ENCODE data around the gene ZNF622.

The ZNF622 gene

DNA sequence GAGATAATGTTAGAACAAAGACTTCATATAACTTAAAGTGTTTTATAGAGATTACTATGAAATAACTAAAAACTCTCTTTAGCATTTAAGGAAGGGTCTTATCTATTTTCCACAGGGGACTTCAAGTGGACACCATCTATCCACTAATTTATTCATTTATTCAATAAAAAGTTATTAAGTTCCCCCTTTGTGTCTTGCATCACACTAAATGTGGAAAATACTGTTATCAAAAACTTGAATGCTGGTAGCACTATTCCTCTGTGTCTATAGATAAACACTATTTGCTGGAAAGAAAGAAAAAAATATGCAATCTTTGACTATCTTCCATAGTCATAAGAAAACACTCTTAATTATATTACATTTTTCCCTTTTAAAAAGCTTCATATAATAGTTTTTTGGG lies 20.1 kb upstream of the ZNF622 start:
- no peak overlapping the region for H2AK5ac ChIP-seq (ENCODE audit: low read depth, low read length)
- peaks cover 0 to 4% (median 0%) of the 10 kb centered on the region in 3 experiments for H3K27me3 ChIP-seq (ENCODE audit: control insufficient read depth in 3 of 3, insufficient read depth in 3 of 3, low read depth in 1 of 3, low read length in 3 of 3)
- H3K79me1 ChIP-seq (ENCODE audit: low read depth, low read length): no peaks in the 10 kb centered on the region
- H2BK5ac ChIP-seq (ENCODE audit: low read length): no peak overlapping the region
- no peak overlapping the region for H3K14ac ChIP-seq (ENCODE audit: low read length)
- H3K4ac ChIP-seq (ENCODE audit: low read length): no peak overlapping the region
- H4K91ac ChIP-seq (ENCODE audit: low read depth, low read length, poor library complexity): no peak overlapping the region
- H2BK12ac ChIP-seq (ENCODE audit: low read length): no peak overlapping the region
- H3K27ac ChIP-seq (replicated peaks; ENCODE audit: low read length): no peak overlapping the region
- no peak overlapping the region for H3K18ac ChIP-seq (ENCODE audit: low read length)
- H3K36me3 ChIP-seq (replicated peaks in 1 of 2; ENCODE audit: control insufficient read depth in 2 of 2, insufficient read depth in 2 of 2, low read length in 2 of 2): no peaks in the 10 kb centered on the region
- H3K23ac ChIP-seq (ENCODE audit: low read depth, low read length, poor library complexity): no peak overlapping the region
- H2BK15ac ChIP-seq (ENCODE audit: low read length): no peak overlapping the region
- no peak overlapping the region for H4K8ac ChIP-seq (ENCODE audit: low read depth, low read length)
- no peak overlapping the region for H2AFZ ChIP-seq (ENCODE audit: low read length)
- H3K9me3 ChIP-seq (replicated peaks in 1 of 2; ENCODE audit: control insufficient read depth in 2 of 2, insufficient read depth in 1 of 2, low read depth in 1 of 2, low read length in 2 of 2): no peaks in the 10 kb centered on the region
- H3K4me1 ChIP-seq (ENCODE audit: control insufficient read depth in 2 of 2, insufficient read depth in 1 of 2, low read depth in 1 of 2, low read length in 2 of 2): no peaks in the 10 kb centered on the region
- no peak overlapping the region for H3K4me2 ChIP-seq (ENCODE audit: insufficient read depth, low read length, poor library complexity, severe bottlenecking)
- no peak for DNase-seq (ENCODE audit: low spot score)
- H2BK120ac ChIP-seq (ENCODE audit: low read depth, low read length): no peak overlapping the region
- no peak overlapping the region for H3K4me3 ChIP-seq (ENCODE audit: low read length in 2 of 2)
- no peak overlapping the region for H3K9ac ChIP-seq (ENCODE audit: low read depth, low read length, poor library complexity)

DNA sequence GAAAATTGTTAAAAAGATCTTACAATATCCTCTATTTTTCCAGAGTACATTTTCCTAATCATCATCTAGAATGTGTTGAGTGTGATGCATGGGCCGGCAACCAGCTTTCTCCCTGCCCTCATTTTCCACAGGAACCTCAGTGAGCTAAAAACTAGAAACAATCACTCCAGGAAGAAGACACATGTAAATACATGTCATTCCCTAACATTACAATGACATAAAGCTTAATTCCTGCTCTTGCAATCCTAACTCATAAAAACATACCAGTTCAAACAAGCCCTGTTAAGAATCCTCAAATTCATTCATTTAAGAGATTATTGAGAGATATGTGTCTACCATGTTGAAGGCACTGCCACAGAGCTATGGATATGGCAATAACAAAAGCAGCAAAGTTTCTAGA lies 18.5 kb upstream of the ZNF622 start:
- Histone ChIP-seq H3K27me3 (ENCODE audit: control insufficient read depth in 3 of 3, insufficient read depth in 3 of 3, low read depth in 1 of 3, low read length in 3 of 3) (peaks cover 0 to 3% (median 0%) of the 10 kb centered on the region in 3 experiments), H3K18ac (ENCODE audit: low read length) (no peak overlapping the region)

DNA sequence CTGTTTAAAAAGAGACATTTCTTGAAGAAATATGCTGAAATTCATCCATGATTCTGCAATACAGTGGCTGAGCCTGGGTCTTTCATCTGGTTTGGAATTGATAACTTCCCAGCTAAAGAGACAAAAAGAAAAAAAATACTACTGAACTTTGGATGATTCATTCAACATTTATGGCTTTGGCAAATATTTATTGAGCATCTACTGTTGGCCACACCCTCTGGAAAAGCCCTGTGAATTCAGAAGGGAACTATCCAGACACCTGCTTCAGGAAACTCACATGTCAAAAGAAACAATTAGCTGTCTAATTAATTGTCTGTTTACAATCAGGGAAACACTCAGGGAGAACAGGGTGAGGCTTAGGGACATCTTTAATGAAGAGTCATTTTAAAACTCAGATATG lies 17.8 kb upstream of the ZNF622 start:
- Histone ChIP-seq H3K36me3 (replicated peaks in 1 of 2; ENCODE audit: control insufficient read depth in 2 of 2, insufficient read depth in 2 of 2, low read length in 2 of 2) (no peaks in the 10 kb centered on the region), H3K79me1 (ENCODE audit: low read depth, low read length) (no peaks in the 10 kb centered on the region), H2BK15ac (ENCODE audit: low read length) (no peak overlapping the region), H2BK120ac (ENCODE audit: low read depth, low read length) (no peak overlapping the region), H4K91ac (ENCODE audit: low read depth, low read length, poor library complexity) (no peak overlapping the region), H2AFZ (ENCODE audit: low read length) (no peak overlapping the region), H2AK5ac (ENCODE audit: low read depth, low read length) (no peak overlapping the region), H3K14ac (ENCODE audit: low read length) (no peak overlapping the region), H3K27ac (replicated peaks; ENCODE audit: low read length) (no peak overlapping the region), H2BK5ac (ENCODE audit: low read length) (no peak overlapping the region), H3K27me3 (ENCODE audit: control insufficient read depth in 3 of 3, insufficient read depth in 3 of 3, low read depth in 1 of 3, low read length in 3 of 3) (peaks cover 0 to 3% (median 0%) of the 10 kb centered on the region in 3 experiments), H3K9me3 (replicated peaks in 1 of 2; ENCODE audit: control insufficient read depth in 2 of 2, insufficient read depth in 1 of 2, low read depth in 1 of 2, low read length in 2 of 2) (peaks cover 0 to 3% of the 10 kb centered on the region in 2 donors), H3K9ac (ENCODE audit: low read depth, low read length, poor library complexity) (no peak overlapping the region), H4K8ac (ENCODE audit: low read depth, low read length) (no peak overlapping the region), H3K18ac (ENCODE audit: low read length) (no peak overlapping the region), H3K4ac (ENCODE audit: low read length) (no peak overlapping the region), H3K4me2 (ENCODE audit: insufficient read depth, low read length, poor library complexity, severe bottlenecking) (no peak overlapping the region), H2BK12ac (ENCODE audit: low read length) (no peak overlapping the region), H3K4me1 (ENCODE audit: control insufficient read depth in 2 of 2, insufficient read depth in 1 of 2, low read depth in 1 of 2, low read length in 2 of 2) (no peaks in the 10 kb centered on the region), H3K23ac (ENCODE audit: low read depth, low read length, poor library complexity) (no peak overlapping the region), H3K4me3 (ENCODE audit: low read length in 2 of 2) (no peak overlapping the region)
- DNase-seq (ENCODE audit: low spot score): no peak

More for the DNA sequence above, 18.5 kb upstream of the ZNF622 start:
- H3K4me3 ChIP-seq (ENCODE audit: low read length in 2 of 2): no peak overlapping the region
- no peak overlapping the region for H2BK15ac ChIP-seq (ENCODE audit: low read length)
- no peaks in the 10 kb centered on the region for H3K4me1 ChIP-seq (ENCODE audit: control insufficient read depth in 2 of 2, insufficient read depth in 1 of 2, low read depth in 1 of 2, low read length in 2 of 2)
- H3K79me1 ChIP-seq (ENCODE audit: low read depth, low read length): no peaks in the 10 kb centered on the region
- no peak overlapping the region for H2BK12ac ChIP-seq (ENCODE audit: low read length)
- no CpG with 5 or more reads among the region's 1 CpG for WGBS, 2 donors (ENCODE audit: extremely low coverage in 2 of 2, insufficient read length in 2 of 2, insufficient replicate concordance in 1 of 2)
- no peak overlapping the region for H4K8ac ChIP-seq (ENCODE audit: low read depth, low read length)
- H3K9ac ChIP-seq (ENCODE audit: low read depth, low read length, poor library complexity): no peak overlapping the region
- H3K36me3 ChIP-seq (replicated peaks in 1 of 2; ENCODE audit: control insufficient read depth in 2 of 2, insufficient read depth in 2 of 2, low read length in 2 of 2): no peaks in the 10 kb centered on the region
- H4K91ac ChIP-seq (ENCODE audit: low read depth, low read length, poor library complexity): no peak overlapping the region
- no peak overlapping the region for H3K23ac ChIP-seq (ENCODE audit: low read depth, low read length, poor library complexity)
- no peak overlapping the region for H3K4ac ChIP-seq (ENCODE audit: low read length)
- no peak overlapping the region for H2AK5ac ChIP-seq (ENCODE audit: low read depth, low read length)
- no peak for DNase-seq (ENCODE audit: low spot score)
- no peak overlapping the region for H3K14ac ChIP-seq (ENCODE audit: low read length)
- no peak overlapping the region for H2BK120ac ChIP-seq (ENCODE audit: low read depth, low read length)
- H3K4me2 ChIP-seq (ENCODE audit: insufficient read depth, low read length, poor library complexity, severe bottlenecking): no peak overlapping the region
- H2BK5ac ChIP-seq (ENCODE audit: low read length): no peak overlapping the region
- peaks cover 0 to 3% of the 10 kb centered on the region in 2 donors for H3K9me3 ChIP-seq (replicated peaks in 1 of 2; ENCODE audit: control insufficient read depth in 2 of 2, insufficient read depth in 1 of 2, low read depth in 1 of 2, low read length in 2 of 2)
- no peak overlapping the region for H3K27ac ChIP-seq (replicated peaks; ENCODE audit: low read length)
- no peak overlapping the region for H2AFZ ChIP-seq (ENCODE audit: low read length)

DNA sequence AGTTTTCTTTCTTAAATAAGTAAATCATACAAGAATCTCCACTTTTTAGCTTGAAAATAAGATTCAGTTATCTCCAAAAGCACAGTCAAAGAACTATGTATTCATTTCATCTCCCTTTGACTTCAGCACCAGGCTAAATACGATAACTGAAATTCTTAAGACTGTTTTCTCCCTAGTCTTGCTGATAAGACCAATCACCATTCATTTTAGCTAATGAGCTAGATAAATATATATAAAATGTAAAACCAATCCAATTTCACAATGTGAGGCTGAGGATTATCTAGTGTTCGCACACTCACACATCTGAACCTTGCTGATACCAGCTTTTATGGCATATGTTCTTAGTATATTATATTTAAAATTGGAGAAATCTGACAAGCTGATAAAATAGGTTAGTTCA lies 17.3 kb upstream of the ZNF622 start:
- Histone ChIP-seq H3K4me1 (ENCODE audit: control insufficient read depth in 2 of 2, insufficient read depth in 1 of 2, low read depth in 1 of 2, low read length in 2 of 2) (no peaks in the 10 kb centered on the region), H3K36me3 (replicated peaks in 1 of 2; ENCODE audit: control insufficient read depth in 2 of 2, insufficient read depth in 2 of 2, low read length in 2 of 2) (no peaks in the 10 kb centered on the region), H3K14ac (ENCODE audit: low read length) (no peak overlapping the region), H3K4ac (ENCODE audit: low read length) (no peak overlapping the region), H2AFZ (ENCODE audit: low read length) (no peak overlapping the region), H3K18ac (ENCODE audit: low read length) (no peak overlapping the region), H3K79me1 (ENCODE audit: low read depth, low read length) (no peaks in the 10 kb centered on the region), H4K8ac (ENCODE audit: low read depth, low read length) (no peak overlapping the region), H3K23ac (ENCODE audit: low read depth, low read length, poor library complexity) (no peak overlapping the region), H4K91ac (ENCODE audit: low read depth, low read length, poor library complexity) (no peak overlapping the region), H3K9ac (ENCODE audit: low read depth, low read length, poor library complexity) (no peak overlapping the region), H2BK15ac (ENCODE audit: low read length) (no peak overlapping the region), H3K9me3 (replicated peaks in 1 of 2; ENCODE audit: control insufficient read depth in 2 of 2, insufficient read depth in 1 of 2, low read depth in 1 of 2, low read length in 2 of 2) (peaks cover 0 to 3% of the 10 kb centered on the region in 2 donors), H3K4me2 (ENCODE audit: insufficient read depth, low read length, poor library complexity, severe bottlenecking) (no peak overlapping the region), H2AK5ac (ENCODE audit: low read depth, low read length) (no peak overlapping the region), H2BK12ac (ENCODE audit: low read length) (no peak overlapping the region), H3K4me3 (ENCODE audit: low read length in 2 of 2) (no peak overlapping the region), H3K27me3 (ENCODE audit: control insufficient read depth in 3 of 3, insufficient read depth in 3 of 3, low read depth in 1 of 3, low read length in 3 of 3) (peaks cover 0 to 3% (median 0%) of the 10 kb centered on the region in 3 experiments), H2BK5ac (ENCODE audit: low read length) (no peak overlapping the region), H2BK120ac (ENCODE audit: low read depth, low read length) (no peak overlapping the region), H3K27ac (replicated peaks; ENCODE audit: low read length) (no peak overlapping the region)
- DNase-seq (ENCODE audit: low spot score): no peak
- no CpG with 5 or more reads among the region's 2 CpGs for WGBS, 2 donors (ENCODE audit: extremely low coverage in 2 of 2, insufficient read length in 2 of 2, insufficient replicate concordance in 1 of 2)

All from neuronal stem cell (in vitro differentiated cells).